Keratinocyte (primary cell): ENCODE measurements around the gene OTOGL. TPM values are rescaled to one million over a fixed set of nuclear protein-coding genes. Genes with fewer than 3 reads are reported as not detected.

ENCODE experiments used
- DNase-seq: peaks from one replicate; pipeline ENCODE4 v3.0.0-alpha.2; 2011; ENCODE audit warnings: low read depth, missing footprints, low spot score
- FAIRE-seq: peaks from 2 replicates; lab custom pipeline; 2011; peaks lifted over from hg19 to GRCh38; lab: Jason Lieb, UNC
- H2AFZ ChIP-seq: 2 replicates; pipeline ENCODE4 v1.6.0; 2012; ENCODE audit warnings: low read length, control low read depth, inconsistent platforms; ENCODE audit not compliant: control insufficient read depth
- H3K27ac ChIP-seq: 2 replicates; pipeline ENCODE4 v1.5.1; 2011; ENCODE audit warnings: low read length; ENCODE audit not compliant: control insufficient read depth, insufficient read depth
- H3K27me3 ChIP-seq: 3 replicates; pipeline ENCODE4 v1.6.0; 2011; ENCODE audit warnings: low read length; ENCODE audit not compliant: control insufficient read depth, insufficient read depth; ENCODE audit errors: extremely low read depth
- H3K36me3 ChIP-seq, 2 experiments: 2 replicates in 1 of 2; 3 replicates in 1 of 2; pipeline ENCODE4 v1.5.1; 2011; ENCODE audit warnings: low read length in 2 of 2, mild to moderate bottlenecking in 1 of 2; ENCODE audit not compliant: control insufficient read depth in 2 of 2, insufficient read depth in 2 of 2; ENCODE audit errors: extremely low read depth in 1 of 2
- H3K4me1 ChIP-seq: 3 replicates; pipeline ENCODE4 v1.5.1; 2011; ENCODE audit warnings: low read length; ENCODE audit not compliant: control insufficient read depth, insufficient read depth; ENCODE audit errors: extremely low read depth
- H3K4me2 ChIP-seq: 3 replicates; pipeline ENCODE4 v1.6.0; 2011; ENCODE audit warnings: low read depth, low read length; ENCODE audit not compliant: control insufficient read depth, insufficient read depth; ENCODE audit errors: extremely low read depth
- H3K4me3 ChIP-seq, 3 experiments: fragments of 200-600 bp in 1 of 3; sonication (generic) in 1 of 3; 2 replicates in 2 of 3; 3 replicates in 1 of 3; pipeline ENCODE4 v1.5.1; 2011 to 2016; ENCODE audit warnings: low read length in 3 of 3, mild to moderate bottlenecking in 3 of 3, control low read depth in 2 of 3, inconsistent platforms in 1 of 3, low read depth in 1 of 3, mixed read lengths in 1 of 3, mixed run types in 1 of 3, moderate library complexity in 1 of 3; ENCODE audit not compliant: control insufficient read depth in 2 of 3, insufficient read depth in 2 of 3; ENCODE audit errors: extremely low read depth in 1 of 3
- H3K79me2 ChIP-seq: 2 replicates; pipeline ENCODE4 v1.6.0; 2012; ENCODE audit warnings: low read length; ENCODE audit not compliant: control insufficient read depth, insufficient read depth
- H3K9ac ChIP-seq: 3 replicates; pipeline ENCODE4 v1.6.0; 2011; ENCODE audit warnings: low read length; ENCODE audit not compliant: control insufficient read depth, insufficient read depth; ENCODE audit errors: extremely low read depth
- H3K9me1 ChIP-seq: 3 replicates; pipeline ENCODE4 v1.6.0; 2011; ENCODE audit warnings: low read length; ENCODE audit not compliant: control insufficient read depth, insufficient read depth; ENCODE audit errors: extremely low read depth
- H3K9me3 ChIP-seq: 2 replicates; pipeline ENCODE4 v1.5.1; 2012; ENCODE audit warnings: low read depth, low read length; ENCODE audit not compliant: control insufficient read depth
- H4K20me1 ChIP-seq: 3 replicates; pipeline ENCODE4 v1.6.0; 2011; ENCODE audit warnings: low read length; ENCODE audit not compliant: control insufficient read depth, insufficient read depth; ENCODE audit errors: extremely low read depth
- CTCF ChIP-seq, 3 experiments: IDR thresholded peaks in 1 of 3; conservative IDR thresholded peaks in 1 of 3; optimal IDR thresholded peaks in 1 of 3; 2 replicates in 2 of 3; 3 replicates in 1 of 3; pipeline versions ENCODE3 to v1.5.1; 2011; ENCODE audit warnings: low read length in 3 of 3, mild to moderate bottlenecking in 3 of 3, moderate library complexity in 2 of 3, control low read depth in 1 of 3, inconsistent platforms in 1 of 3; ENCODE audit not compliant: insufficient read depth in 2 of 3; ENCODE audit errors: extremely low read depth in 1 of 3
- EZH2 ChIP-seq: IDR thresholded peaks from one replicate; pipeline ENCODE4 v1.6.1; 2012; ENCODE audit warnings: inconsistent platforms, mild to moderate bottlenecking, low read length, moderate library complexity
- dilution Hi-C: fragments of 300-500 bp; cut with MboI; formaldehyde crosslinking; loops from one replicate; pipeline ENCODE4 v1.7.0; 2020; ENCODE audit warnings: low sequenced_read_pairs; ENCODE audit not compliant: extremely low pct_ligation_motif_present
- polyA plus RNA-seq, 5 experiments: library from polyadenylated mRNA; depleted of rRNA in 3 of 5; stranded (reverse) in 3 of 5; stranded (forward) in 1 of 5; unstranded in 1 of 5; fragments of >200 nt; gene quantifications; 1 replicate in 1 of 5; 2 replicates in 3 of 5; 3 replicates in 1 of 5; pipeline versions ENCODE4 v1.2.1 to v1.2.3, GENCODE V29; 2011 to 2012; ENCODE audit warnings: missing spikeins in 2 of 5, low read depth in 1 of 5, low replicate concordance in 1 of 5

The OTOGL gene
- polyA plus RNA-seq, 1 donor (not counting 4 experiments of a cell fraction or from before 2014, with no cell fraction given), result 0.08 TPM

DNA sequence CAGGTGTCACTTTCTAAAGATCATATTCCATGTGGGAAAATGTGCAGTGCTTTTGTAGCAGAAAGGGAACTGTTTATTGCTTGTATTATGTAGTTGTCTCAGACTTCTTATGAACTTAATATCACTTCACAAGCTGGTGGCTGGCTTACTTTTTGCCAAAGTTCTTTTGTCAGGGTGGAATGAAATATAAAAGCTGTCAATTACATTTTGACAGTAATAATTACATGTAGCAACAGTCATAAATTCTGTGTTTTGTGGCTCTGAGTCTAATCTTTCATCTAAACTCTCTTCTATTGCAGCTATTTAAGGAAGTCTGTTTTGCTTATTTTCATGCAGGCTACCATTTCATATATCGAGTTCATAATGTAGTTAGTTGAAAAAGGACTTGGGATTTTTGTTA lies 106.6 kb downstream of the OTOGL start:
- Histone ChIP-seq H3K4me1 (no peaks in the 10 kb centered on the region), H3K36me3 (no peaks in the 10 kb centered on the region), H2AFZ (no peak overlapping the region), H3K9ac (no peak overlapping the region), H3K27ac (no peak overlapping the region), H3K4me3 (no peak overlapping the region), H3K4me2 (no peak overlapping the region), H4K20me1 (no peaks in the 10 kb centered on the region), H3K9me1 (no peaks in the 10 kb centered on the region), H3K79me2 (no peaks in the 10 kb centered on the region), H3K27me3 (no peaks in the 10 kb centered on the region), H3K9me3 (no peaks in the 10 kb centered on the region)
- FAIRE-seq (no peak), DNase-seq (no peak)
- dilution Hi-C loops, result no loop called here
- TF ChIP-seq CTCF (optimal IDR thresholded peaks at IDR 0.05 in 1 of 3, IDR thresholded peaks at IDR 0.05 in 1 of 3, conservative IDR thresholded peaks at IDR 0.05 in 1 of 3; ENCODE audit: extremely low read depth in 1 of 3, insufficient read depth in 2 of 3, low read length in 3 of 3) (no peak), EZH2 (no peak)

- H3K9ac ChIP-seq, result no peak overlapping the region
- no peaks in the 10 kb centered on the region for H3K9me1 ChIP-seq
- no peaks in the 10 kb centered on the region for H3K27me3 ChIP-seq
- H2AFZ ChIP-seq, result no peak overlapping the region
- DNase-seq (no peak), FAIRE-seq (no peak)
- no peaks in the 10 kb centered on the region for H3K79me2 ChIP-seq
- H3K27ac ChIP-seq, result no peak overlapping the region
- no peaks in the 10 kb centered on the region for H3K4me1 ChIP-seq
- dilution Hi-C loops, result no loop called here
- H3K4me2 ChIP-seq, result no peak overlapping the region
- no peaks in the 10 kb centered on the region for H3K36me3 ChIP-seq
- no peaks in the 10 kb centered on the region for H4K20me1 ChIP-seq
- H3K9me3 ChIP-seq, result no peaks in the 10 kb centered on the region
- H3K4me3 ChIP-seq, result no peak overlapping the region
- TF ChIP-seq CTCF (optimal IDR thresholded peaks at IDR 0.05 in 1 of 3, IDR thresholded peaks at IDR 0.05 in 1 of 3, conservative IDR thresholded peaks at IDR 0.05 in 1 of 3; ENCODE audit: extremely low read depth in 1 of 3, insufficient read depth in 2 of 3, low read length in 3 of 3), result no peak
- TF ChIP-seq EZH2, result no peak
Measured at GRCh38 chr12:80208071-80208470, 108.7 kb downstream of the OTOGL start.
